ENCODE results near the gene CATSPER3.

CATSPER3 gene

DNA sequence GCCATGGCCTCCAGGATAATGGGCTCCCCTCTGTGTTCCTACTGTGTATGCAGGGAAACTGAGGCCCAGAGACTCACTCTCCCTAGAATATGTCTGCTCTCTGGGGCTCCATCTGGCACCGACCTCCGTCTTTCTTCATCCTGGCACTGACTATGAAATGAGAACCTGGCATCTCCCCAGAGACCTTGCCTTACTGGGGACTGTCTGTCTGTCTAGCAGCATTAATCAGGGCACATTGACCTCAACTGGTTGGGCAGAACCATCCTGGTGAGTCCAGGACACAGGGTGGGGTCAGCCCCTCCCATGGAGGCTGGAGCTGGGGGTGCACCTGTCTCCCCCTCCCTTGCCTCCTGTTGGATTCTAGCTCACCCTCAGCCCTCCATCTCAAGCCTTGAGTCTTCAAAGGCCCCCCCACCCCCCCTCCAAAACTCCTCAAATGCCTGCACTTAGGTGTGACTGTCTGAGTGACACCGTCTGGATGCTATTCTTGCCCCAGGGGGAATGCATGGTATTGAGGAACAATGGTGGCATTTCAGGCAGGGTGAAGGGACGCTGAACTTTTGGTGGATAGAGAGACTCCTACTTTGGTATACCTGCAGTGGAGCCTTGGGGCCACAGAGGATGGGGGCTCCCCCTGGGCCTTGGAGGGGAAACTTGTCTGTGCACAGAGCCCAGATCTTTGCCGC lies 79.1 kb downstream of the CATSPER3 start:
- no peak for DNase-seq

DNA sequence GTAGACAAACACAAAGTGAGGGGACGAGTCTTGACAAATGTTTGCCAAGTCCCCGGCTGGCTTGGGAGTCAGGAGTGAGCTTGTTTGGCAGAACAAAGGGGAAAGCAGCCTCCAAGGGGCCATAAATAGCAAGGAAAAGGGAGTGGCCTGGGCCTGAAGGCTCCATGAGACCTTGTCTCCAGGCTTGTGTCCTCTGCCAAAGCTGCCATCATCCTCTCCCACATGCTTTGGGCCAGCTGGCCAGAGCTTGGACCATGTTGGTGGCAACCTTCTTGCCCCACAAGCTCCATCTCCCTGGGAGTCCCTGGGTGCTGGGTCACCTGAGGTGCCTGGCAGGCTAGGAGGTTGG lies 79.6 kb downstream of the CATSPER3 start:
- no peak for DNase-seq

DNA sequence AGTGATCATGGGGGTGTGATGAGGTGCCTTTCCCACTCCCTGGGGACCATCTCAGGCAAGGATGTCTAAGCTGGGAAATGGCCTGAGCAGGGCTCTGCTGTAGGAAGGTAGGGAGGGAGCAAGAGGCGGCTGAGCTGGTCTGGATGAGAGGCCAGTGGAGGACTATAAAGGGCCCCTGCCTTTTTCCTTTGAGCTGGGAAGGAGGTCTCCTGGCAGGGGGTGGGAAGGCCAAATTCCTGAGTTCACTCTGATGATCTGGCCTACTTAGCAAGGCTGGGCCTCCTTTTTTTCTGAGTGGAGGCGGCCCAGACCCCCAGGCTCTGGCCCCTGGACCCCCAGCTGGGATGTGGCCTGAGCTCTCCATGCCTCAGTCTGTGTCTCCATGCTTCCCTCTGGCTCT lies 80.6 kb downstream of the CATSPER3 start:
- no peak for DNase-seq

DNA sequence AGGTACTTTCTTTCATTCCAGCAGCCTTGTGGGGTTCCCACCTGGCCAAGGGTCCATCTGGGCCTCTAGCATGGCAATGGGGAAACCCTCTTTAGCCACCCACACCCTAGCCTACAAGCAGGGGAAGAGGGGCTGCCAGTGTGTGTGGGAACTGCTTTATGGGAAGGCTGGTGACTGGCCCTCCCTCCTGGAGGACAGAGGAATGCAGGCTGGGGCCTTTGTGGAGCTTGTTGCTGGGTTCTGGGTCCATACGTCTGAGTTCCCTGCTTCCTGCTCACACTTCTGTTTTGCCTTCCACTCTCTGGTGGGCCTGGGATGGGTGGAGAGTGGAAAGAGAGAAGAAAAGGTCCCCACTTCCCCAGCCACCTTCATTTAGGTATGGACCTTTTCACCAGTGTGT lies 81.2 kb downstream of the CATSPER3 start:
- DNase-seq = no peak

DNA sequence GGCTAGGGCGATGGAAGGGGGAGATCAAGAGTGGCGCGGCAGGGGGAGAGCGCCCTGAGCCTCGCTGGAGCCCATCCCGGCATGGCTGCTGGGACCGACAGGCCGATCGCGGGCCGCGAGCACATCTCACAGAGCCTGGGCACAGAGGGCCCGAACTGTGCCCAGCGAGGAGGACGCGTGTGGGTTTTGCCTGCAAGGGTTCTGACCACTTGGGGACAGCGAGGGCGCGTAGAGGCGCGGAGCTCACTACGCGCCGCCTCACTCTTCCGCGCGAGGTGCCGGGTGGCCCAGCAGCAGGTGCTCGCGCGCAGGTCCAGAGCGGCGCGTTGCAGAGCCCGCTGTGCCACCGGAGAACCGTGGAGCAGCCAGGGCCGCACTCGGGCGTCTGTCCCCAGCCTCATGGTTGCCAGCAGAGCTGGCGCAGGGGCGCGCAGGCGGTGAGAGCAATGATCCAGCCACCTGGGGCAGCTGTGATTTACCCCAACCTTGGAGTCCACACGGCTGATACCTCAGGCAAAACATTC lies 82.6 kb downstream of the CATSPER3 start:
- DNase-seq = no peak

DNA sequence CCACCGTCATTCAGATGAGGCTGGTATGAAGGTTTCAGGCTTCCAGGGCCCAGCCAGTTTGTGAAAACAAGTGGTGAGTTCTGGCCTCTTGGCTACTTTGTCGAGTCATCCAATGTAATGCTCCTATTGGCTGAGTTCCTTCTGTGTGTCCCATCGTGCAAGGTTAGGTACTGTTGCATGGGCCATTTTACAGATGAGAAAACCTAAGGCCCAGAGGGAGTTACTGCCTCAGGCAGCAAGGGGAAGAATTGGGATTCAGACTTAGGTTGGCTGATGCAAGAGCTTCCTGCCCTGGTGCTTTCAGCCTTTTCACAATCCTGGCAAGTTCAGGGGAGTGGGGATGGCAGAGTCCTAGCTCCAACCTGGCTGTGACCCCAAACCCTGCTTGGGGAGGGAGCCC lies 83.7 kb downstream of the CATSPER3 start:
- DNase-seq = no peak

DNA sequence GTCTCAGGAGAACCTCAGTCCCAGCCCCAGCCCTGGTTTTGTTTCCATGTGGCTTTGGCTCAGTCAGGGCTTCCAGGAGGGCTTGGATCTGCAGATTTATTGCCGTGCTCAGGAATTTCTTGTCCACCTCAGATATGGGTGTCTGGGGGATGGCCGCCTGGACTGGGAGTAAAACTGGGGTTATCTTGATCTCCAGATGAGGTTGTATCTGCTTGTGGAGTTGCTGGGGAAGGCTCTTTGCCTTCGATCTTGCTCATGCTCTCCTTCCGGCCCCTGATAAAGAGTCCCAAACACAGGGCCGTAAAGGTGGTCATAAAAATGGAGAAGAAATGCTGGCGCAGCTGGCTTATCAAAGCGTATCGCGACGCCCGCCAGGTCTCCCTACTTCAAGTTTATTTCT lies 84.2 kb downstream of the CATSPER3 start:
- DNase-seq = no peak

DNA sequence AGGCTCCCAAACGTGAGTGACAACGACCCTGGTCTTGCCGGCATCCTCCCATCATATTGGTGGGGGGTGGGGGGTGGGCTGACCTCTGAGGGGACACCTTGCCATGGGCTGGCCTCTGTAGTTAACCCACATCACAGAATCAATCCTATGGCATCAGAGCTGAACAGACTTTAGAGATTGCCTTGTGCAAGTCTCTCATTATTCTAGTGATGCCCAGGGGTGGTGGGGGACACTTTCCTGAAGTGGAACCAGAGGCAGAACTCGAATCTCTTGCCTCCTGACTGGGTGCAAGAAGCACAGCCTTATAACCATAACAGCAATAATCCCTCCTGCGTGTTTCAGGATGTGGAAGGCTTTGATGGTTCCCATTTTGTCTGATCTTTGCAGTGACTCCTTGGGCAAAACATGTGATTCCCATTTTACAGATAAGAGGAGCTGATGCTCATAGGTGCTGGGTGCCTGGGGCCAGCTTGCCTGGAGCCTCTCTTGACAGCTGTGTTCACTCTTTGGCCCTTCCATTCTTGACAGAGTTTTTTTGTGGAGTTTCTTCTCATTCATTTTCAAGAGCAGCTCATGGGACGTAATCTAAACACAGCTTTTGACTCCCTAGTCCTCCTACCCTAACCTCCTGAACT lies 84.9 kb downstream of the CATSPER3 start:
- DNase-seq = no peak

DNA sequence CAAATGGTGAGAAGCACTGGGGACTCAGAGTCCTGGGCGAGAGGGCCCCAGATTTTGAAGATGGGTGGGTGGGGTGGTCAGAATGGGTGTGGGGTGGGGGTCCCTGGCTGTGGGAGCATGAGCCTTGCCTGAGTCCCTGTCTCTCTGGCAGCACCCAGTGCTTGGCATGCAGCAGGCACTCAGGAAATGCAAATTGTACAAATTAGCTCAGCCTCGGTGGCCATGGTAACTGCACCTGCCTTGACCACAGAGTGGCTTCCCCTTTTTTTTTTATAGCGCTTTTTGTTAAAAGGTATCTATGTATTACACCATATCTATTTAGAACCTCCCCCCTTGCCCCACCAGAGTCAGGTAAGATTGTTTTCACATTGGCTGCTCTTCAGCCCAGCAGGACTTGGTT lies 85.6 kb downstream of the CATSPER3 start:
- DNase-seq = no peak

DNA sequence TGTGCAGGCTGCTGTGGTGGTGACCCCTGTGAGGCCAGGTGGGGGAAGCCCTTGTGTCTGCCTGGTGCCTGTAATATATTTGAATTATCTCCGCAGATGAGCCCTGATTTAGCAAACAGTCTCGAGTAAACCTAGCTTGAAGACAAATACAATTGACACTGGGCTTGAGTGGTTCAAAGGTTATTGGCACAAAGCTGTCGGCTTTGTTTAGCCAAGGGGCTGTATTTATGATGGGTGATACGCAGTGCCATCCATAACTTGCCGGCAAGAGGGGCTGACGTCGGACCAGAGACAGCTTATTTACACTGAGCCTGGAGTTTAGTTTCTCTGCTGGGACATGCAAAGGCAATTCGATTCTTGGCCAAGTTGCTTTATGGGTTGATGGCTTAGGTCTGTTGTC lies 86.3 kb downstream of the CATSPER3 start:
- no peak for DNase-seq

DNA sequence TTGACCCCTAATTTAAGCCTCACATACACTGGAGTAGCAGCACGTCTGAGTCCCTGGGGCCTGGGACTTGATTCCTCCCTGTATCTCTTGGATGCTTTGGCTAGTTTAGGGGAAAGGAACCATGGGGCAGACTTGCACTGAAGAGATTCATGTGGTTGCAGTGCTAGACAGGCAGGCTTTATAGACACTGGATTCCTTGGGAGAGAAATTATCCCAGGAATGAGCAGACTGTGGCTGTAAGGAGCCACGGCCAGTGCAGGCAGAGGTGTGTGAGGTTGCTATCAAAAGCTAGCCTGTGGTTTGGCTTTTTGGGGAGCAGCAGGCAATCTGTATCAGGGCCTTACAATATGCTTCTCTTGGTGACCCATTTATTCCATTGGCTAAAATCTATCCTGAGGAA lies 86.8 kb downstream of the CATSPER3 start:
- DNase-seq = no peak

DNA sequence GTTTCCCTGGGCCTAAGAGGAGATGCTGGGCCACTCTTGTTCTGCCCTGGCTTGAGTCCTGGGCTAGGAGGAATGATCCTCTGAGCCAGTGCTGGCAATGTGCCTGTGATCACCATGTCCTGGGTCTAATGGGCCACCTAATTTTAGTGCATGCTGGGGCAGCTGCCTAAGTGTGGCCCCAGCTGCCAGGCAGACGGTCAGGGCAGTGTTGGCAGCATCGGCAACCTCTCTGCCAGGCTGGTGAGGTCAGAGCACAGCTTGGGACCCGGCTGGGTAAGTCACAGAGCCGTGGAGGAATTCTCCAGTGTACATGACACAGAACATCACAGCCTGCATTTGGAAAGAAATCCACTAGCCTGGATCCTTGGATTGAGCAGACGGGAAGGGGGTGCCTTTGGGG lies 87.7 kb downstream of the CATSPER3 start:
- no peak for DNase-seq

DNA sequence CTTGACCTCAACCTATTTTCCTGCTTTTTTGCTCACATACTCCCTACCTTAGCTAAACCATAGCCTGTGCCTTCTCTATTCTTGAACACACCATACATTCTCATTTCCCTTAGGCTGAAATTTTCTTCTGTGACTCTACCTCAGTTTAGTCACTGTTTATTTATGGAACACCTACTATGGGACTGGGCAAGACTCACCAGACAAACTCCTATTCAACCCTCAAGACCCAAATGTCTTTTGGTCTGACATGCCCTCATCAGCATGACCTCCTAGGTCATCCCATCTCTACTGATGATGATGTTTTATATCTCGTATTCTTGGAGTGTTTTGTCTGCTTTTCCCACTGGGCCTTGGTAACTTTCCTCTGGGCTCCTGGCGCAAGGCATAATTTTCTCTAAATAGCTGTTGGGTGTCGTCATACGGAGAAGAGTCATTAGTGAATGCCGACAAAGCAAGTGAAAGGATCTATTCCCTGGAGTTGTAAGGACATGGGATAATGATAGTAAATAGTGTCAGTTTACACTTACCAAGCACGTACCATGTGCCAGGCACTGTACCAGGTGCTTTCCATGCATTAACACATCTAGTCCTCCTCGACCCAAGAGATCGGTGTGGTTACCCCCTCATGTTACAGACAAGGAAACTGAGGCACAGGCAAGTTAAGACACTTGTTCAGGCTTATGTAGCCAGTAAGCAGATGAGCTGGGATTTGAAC lies 88.8 kb downstream of the CATSPER3 start:
- DNase-seq = no peak

DNA sequence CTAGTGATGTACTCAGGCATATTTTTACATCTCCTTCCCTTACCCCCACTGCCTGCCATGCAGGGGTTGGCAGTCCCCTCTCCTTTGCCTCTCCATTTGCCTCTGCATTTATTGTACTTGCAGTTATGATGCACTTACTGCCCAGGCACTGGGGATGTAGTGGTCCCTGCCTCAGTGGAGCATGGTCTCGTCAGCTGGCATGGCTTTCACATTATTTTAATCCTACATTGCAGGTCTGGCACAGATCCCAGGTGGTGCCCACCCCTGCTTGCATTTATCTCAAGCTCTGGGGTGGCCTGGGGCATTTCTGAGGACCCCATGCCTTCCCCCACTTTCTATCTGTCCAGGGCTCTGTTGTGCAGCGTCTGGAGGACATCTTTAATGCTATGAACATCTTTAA lies 89.5 kb downstream of the CATSPER3 start:
- no peak for DNase-seq

DNA sequence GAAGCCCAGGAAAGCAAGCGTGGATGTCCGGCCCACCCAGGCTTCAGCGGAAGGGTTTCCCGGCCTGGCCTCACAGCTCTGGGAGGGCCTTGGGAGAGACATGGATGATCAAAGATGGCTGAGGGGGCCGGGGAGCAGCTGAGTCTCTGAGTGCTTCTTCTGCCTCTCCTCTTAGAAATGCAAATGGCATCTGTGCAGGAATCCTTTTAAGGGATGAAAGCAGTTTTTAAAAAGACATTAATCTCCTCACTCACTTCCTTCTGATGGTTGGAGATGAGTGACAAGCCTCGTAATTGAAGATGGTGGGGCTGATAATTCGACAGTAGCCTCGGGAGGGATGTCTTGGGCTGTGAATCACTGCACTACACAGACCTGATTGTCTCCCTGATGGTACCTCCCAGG lies 90.6 kb downstream of the CATSPER3 start:
- no peak for DNase-seq

DNA sequence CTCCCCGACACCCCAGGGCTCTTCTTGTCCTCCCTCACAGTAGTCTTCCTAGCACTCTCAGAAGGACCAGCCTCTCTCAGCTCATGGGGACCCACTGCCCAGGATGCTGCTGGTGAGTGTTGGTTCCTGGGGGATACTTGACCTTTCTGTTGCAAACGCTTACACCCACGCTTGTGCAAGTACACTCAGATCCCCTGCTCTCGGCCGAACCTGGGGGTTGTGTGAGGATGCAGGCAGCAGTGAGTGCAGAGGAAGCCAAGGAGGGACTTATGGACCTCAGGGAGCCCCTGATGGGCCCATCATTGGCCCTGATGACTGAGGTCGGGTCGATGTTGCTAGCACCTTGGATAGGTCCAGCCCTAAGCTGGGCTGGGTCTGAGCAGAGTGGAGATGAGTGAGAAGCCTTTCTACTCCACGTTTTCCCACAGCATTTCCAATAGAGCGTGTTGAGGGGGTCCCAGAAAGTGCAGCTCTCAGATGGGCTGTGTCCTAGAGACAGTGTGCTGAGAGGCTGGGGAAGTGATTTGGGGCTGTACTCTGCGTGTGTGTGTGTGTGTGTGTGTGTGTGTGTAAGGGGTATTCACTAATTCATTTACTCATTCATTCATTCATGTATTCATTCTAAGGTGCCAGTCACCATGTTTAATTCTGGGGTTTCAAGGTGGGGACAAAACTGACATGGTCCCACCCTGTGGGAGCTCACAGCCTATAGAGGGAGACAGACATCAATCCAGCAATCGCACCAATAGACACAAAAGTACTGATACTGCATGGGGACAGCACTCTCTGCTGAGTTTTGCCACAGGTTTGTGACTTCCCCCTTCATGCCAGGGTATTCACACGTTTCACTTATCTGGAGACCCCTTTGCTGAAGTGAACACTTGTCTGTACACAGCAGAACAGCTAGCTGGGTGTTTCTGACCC lies 91.6 kb downstream of the CATSPER3 start:
- no peak for DNase-seq

DNA sequence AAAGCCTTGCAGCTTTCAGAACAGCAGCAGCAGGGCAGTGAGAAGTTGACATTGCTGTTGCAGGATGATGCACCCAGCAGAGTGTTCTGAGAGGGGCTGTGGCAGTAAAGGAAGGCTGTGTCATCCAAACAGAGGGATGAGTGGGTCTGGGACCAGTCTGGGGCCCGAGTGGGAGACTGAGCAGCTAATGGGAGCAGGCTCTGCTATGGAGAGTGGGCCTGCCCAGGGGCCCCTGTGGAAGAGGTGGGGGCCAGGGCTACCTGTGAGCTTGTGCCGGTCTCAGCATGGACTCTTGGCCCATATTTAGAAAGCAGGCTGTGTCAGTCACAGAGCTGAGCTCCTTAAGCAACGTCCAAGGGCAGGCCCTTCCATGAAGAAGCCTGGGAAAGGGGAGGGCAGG lies 92.3 kb downstream of the CATSPER3 start:
- no peak for DNase-seq

DNA sequence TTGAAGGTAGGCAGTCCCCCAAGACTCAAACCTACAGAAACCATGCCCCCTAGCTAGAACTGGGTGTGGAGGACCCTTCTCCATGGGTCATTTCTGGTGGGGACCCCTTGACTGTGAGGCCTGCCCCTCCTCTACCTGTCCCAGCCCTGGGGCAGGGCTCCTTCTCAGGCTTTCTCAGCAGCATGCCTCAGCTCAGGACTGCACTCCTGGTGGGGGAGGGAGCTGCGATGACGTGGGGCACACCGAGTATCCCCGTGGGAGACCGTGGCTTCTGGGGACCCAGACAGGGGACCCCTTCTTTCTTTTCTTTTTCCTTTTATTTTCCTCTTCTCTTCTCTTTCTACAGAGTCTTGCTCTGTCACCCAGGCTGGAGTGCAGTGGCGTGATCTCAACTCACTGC lies 93.3 kb downstream of the CATSPER3 start:
- no peak for DNase-seq
